MM.1S (cell line): Measurements from ENCODE around the gene EDEM3.
A peak's percentile ranks its signal among the peaks of the same experiment; 100 is the strongest.

ENCODE experiments used
- DNase-seq: peaks from one replicate; pipeline ENCODE4 v3.0.0-alpha.2; 2015
- H2AFZ ChIP-seq: fragments of 300-600 bp; sonication (generic); 2 replicates; pipeline ENCODE4 v1.6.0; 2016; ENCODE audit warnings: antibody characterized with exemption, low read length
- H3F3A ChIP-seq: fragments of 300-600 bp; sonication (generic); 2 replicates; pipeline ENCODE4 v1.6.1; 2016; ENCODE audit warnings: mild to moderate bottlenecking, antibody characterized with exemption, low read length, moderate library complexity, mixed read lengths; ENCODE audit not compliant: insufficient read depth
- H3K27ac ChIP-seq: fragments of 300-600 bp; sonication (generic); 2 replicates; pipeline ENCODE4 v1.5.1; 2016; ENCODE audit warnings: mild to moderate bottlenecking, low read length
- H3K27me3 ChIP-seq: fragments of 300-600 bp; sonication (generic); replicated peaks from 2 replicates; pipeline ENCODE4 v1.6.0; 2016; ENCODE audit warnings: low read length; ENCODE audit not compliant: insufficient read depth
- H3K36me3 ChIP-seq: fragments of 300-600 bp; sonication (generic); replicated peaks from 2 replicates; pipeline ENCODE4 v1.6.1; 2016; ENCODE audit warnings: mild to moderate bottlenecking, low read length, mixed read lengths; ENCODE audit not compliant: insufficient read depth
- H3K4me1 ChIP-seq: fragments of 300-600 bp; sonication (generic); 2 replicates; pipeline ENCODE4 v1.6.1; 2016; ENCODE audit warnings: low read length, mixed read lengths
- H3K4me2 ChIP-seq: fragments of 300-600 bp; sonication (generic); 2 replicates; pipeline ENCODE4 v1.6.0; 2016; ENCODE audit warnings: low read depth, low read length
- H3K4me3 ChIP-seq: fragments of 300-600 bp; sonication (generic); 2 replicates; pipeline ENCODE4 v1.5.1; 2016; ENCODE audit warnings: low read length, mixed read lengths
- H3K79me2 ChIP-seq: fragments of 300-600 bp; sonication (generic); 2 replicates; pipeline ENCODE4 v1.6.1; 2016; ENCODE audit warnings: mixed run types, low read length, mixed read lengths
- H3K9ac ChIP-seq: fragments of 300-600 bp; sonication (generic); 2 replicates; pipeline ENCODE4 v1.6.1; 2016; ENCODE audit warnings: low read length, mixed read lengths
- H3K9me2 ChIP-seq: fragments of 300-600 bp; sonication (generic); replicated peaks from 2 replicates; pipeline ENCODE4 v1.6.1; 2016; ENCODE audit warnings: mild to moderate bottlenecking, low read length, mixed read lengths; ENCODE audit not compliant: insufficient read depth
- H3K9me3 ChIP-seq: fragments of 300-600 bp; sonication (generic); replicated peaks from 2 replicates; pipeline ENCODE4 v1.6.1; 2016; ENCODE audit warnings: mild to moderate bottlenecking, low read length, mixed read lengths; ENCODE audit not compliant: insufficient read depth
- H4K20me1 ChIP-seq: fragments of 300-600 bp; sonication (generic); 2 replicates; pipeline ENCODE4 v1.6.1; 2016; ENCODE audit warnings: mild to moderate bottlenecking, low read length, moderate library complexity, mixed read lengths; ENCODE audit not compliant: insufficient read depth
- EZH2 ChIP-seq: fragments of 300-600 bp; sonication (generic); optimal IDR thresholded peaks from 2 replicates; pipeline ENCODE3; 2017; ENCODE audit warnings: low read depth, mild to moderate bottlenecking, antibody characterized with exemption, low read length, mixed read lengths
- EZH2phosphoT487 ChIP-seq: fragments of 300-600 bp; sonication (generic); IDR thresholded peaks from 2 replicates; pipeline ENCODE4 v1.6.1; 2018; ENCODE audit warnings: antibody characterized with exemption, low read length
- TF ChIP-seq, protein P1 (sequence below): fragments of 300-600 bp; sonication (generic); IDR thresholded peaks from 2 replicates; pipeline ENCODE4 v1.5.1; 2016; ENCODE audit warnings: antibody characterized with exemption, low read length, mixed read lengths

EDEM3 gene

GRCh38 chr1:184658055-184658454 is 96.6 kb downstream of the EDEM3 start:
- Histone ChIP-seq H3K79me2 (no peaks in the 10 kb centered on the region), H3F3A (no peaks in the 10 kb centered on the region), H3K4me3 (no peak overlapping the region), H3K36me3 (no peaks in the 10 kb centered on the region), H3K27me3 (no peaks in the 10 kb centered on the region), H3K4me2 (no peak overlapping the region), H2AFZ (no peak overlapping the region), H4K20me1 (no peaks in the 10 kb centered on the region), H3K4me1 (peaks cover 11% of the 10 kb centered on the region), H3K9me3 (no peaks in the 10 kb centered on the region), H3K27ac (no peak overlapping the region), H3K9ac (no peak overlapping the region), H3K9me2 (no peaks in the 10 kb centered on the region)
- TF ChIP-seq, protein P1, sequence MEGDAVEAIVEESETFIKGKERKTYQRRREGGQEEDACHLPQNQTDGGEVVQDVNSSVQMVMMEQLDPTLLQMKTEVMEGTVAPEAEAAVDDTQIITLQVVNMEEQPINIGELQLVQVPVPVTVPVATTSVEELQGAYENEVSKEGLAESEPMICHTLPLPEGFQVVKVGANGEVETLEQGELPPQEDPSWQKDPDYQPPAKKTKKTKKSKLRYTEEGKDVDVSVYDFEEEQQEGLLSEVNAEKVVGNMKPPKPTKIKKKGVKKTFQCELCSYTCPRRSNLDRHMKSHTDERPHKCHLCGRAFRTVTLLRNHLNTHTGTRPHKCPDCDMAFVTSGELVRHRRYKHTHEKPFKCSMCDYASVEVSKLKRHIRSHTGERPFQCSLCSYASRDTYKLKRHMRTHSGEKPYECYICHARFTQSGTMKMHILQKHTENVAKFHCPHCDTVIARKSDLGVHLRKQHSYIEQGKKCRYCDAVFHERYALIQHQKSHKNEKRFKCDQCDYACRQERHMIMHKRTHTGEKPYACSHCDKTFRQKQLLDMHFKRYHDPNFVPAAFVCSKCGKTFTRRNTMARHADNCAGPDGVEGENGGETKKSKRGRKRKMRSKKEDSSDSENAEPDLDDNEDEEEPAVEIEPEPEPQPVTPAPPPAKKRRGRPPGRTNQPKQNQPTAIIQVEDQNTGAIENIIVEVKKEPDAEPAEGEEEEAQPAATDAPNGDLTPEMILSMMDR, result no peak
- no peak for TF ChIP-seq EZH2phosphoT487
- no peak for TF ChIP-seq EZH2
- no peak for DNase-seq

DNA sequence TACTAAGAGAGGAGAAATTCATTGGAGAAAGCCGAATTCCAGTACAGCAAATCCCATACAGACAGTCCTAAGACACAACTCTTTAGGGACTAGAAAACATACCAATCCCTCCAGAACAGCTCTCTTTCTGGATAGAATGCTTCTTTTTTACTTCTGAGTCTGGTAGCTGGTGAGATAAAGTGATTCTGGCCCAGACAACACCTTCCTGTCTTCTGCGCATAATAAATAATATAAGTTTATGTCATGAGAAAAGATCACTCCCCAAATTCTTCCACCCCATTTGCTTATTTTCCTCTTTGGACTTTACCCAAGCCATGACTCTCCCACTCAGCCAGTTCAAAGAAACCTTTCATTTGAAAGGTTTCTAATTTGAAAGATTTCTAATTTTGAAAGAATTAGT is 98.4 kb downstream of the EDEM3 start:
- no peak overlapping the region for H3K4me3 ChIP-seq
- DNase-seq, result no peak
- H3K9me2 ChIP-seq, result no peaks in the 10 kb centered on the region
- H3F3A ChIP-seq, result no peaks in the 10 kb centered on the region
- peaks cover 11% of the 10 kb centered on the region for H3K4me1 ChIP-seq
- H4K20me1 ChIP-seq, result no peaks in the 10 kb centered on the region
- no peak overlapping the region for H3K9ac ChIP-seq
- no peak overlapping the region for H3K4me2 ChIP-seq
- H3K27ac ChIP-seq, result no peak overlapping the region
- no peaks in the 10 kb centered on the region for H3K36me3 ChIP-seq
- TF ChIP-seq EZH2 (no peak), EZH2phosphoT487 (no peak)
- TF ChIP-seq, protein P1, result no peak
- no peak overlapping the region for H2AFZ ChIP-seq
- H3K27me3 ChIP-seq, result no peaks in the 10 kb centered on the region
- no peaks in the 10 kb centered on the region for H3K79me2 ChIP-seq
- no peaks in the 10 kb centered on the region for H3K9me3 ChIP-seq

DNA sequence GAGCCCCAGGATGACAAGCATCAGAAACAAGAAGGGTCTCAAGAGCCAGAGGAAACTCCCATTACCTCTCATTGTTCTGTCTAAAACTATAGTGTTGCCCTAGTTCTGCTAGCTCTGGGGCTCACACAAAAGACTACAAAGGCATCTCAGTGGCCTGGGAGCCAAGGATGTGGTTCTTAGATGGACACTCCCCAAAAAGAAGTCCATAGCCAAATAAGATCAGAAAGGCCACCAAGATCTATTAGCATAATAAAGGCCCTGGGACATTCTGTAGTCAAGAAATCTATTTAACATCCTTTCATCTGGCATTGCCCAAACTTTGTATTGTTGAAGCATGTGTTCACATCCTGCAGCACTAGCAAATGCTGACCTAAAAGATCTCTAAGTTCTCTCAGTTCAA is 99.5 kb downstream of the EDEM3 start:
- DNase-seq, result no peak
- Histone ChIP-seq H3K9ac (no peak overlapping the region), H3K4me1 (peaks cover 13% of the 10 kb centered on the region), H3K9me3 (no peaks in the 10 kb centered on the region), H3K27ac (no peak overlapping the region), H3F3A (0 out of 2 replicates have a peak, but pooled peaks cover under 1% of the 10 kb centered on the region), H3K4me2 (no peak overlapping the region), H3K4me3 (no peak overlapping the region), H3K27me3 (no peaks in the 10 kb centered on the region), H3K79me2 (no peaks in the 10 kb centered on the region), H3K9me2 (no peaks in the 10 kb centered on the region), H4K20me1 (no peaks in the 10 kb centered on the region), H3K36me3 (no peaks in the 10 kb centered on the region), H2AFZ (no peak overlapping the region)
- TF ChIP-seq EZH2 (no peak), EZH2phosphoT487 (no peak)

- Histone ChIP-seq H3F3A (peaks cover 23% of the 10 kb centered on the region), H4K20me1 (no peaks in the 10 kb centered on the region), H3K4me2 (peak overlapping the region; percentile 86; the same call in 1 of the 2 replicates), H2AFZ (peak overlapping the region; percentile 68), H3K79me2 (no peaks in the 10 kb centered on the region), H3K4me1 (peaks cover 38% of the 10 kb centered on the region), H3K27ac (peak overlapping the region; percentile 85), H3K27me3 (no peaks in the 10 kb centered on the region), H3K9ac (peak overlapping the region; percentile 47; the same call in 1 of the 2 replicates), H3K36me3 (no peaks in the 10 kb centered on the region), H3K9me2 (no peaks in the 10 kb centered on the region), H3K9me3 (no peaks in the 10 kb centered on the region), H3K4me3 (no peak overlapping the region)
- TF ChIP-seq, protein P1, result no peak
- TF ChIP-seq EZH2 (no peak), EZH2phosphoT487 (no peak)
- DNase-seq, result no peak
Observed at GRCh38 chr1:184650177-184650866, 104.3 kb downstream of the EDEM3 start.
